Kidney epithelial cell (primary cell): ENCODE data around the gene ATP11A. TPM values are rescaled to one million over a fixed set of nuclear protein-coding genes. Genes with fewer than 3 reads are reported as not detected.

Experiments
- DNase-seq: peaks from one replicate; pipeline ENCODE4 v3.0.0-alpha.2; 2010; ENCODE audit warnings: low read depth
- H3K27me3 ChIP-seq: 2 replicates; pipeline ENCODE4 v1.6.0; 2011; ENCODE audit warnings: low read length; ENCODE audit not compliant: control insufficient read depth, insufficient read depth
- H3K36me3 ChIP-seq: 2 replicates; pipeline ENCODE4 v1.5.1; 2011; ENCODE audit warnings: low read length; ENCODE audit not compliant: control insufficient read depth, insufficient read depth
- H3K4me3 ChIP-seq: 2 replicates; pipeline ENCODE4 v1.5.1; 2011; ENCODE audit warnings: low read depth, mild to moderate bottlenecking, control low read depth, low read length
- total RNA-seq: library from RNA; depleted of rRNA; stranded (reverse); fragments of >200 nt; gene quantifications from 2 replicates; pipeline ENCODE4 v1.2.3, GENCODE V29; 2015
- TF ChIP-seq, protein P1 (sequence below): IDR thresholded peaks from 2 replicates; pipeline ENCODE4 v1.5.1; 2011; ENCODE audit warnings: mild to moderate bottlenecking, moderate library complexity, low read length, control low read depth, inconsistent platforms; ENCODE audit not compliant: insufficient read depth, poor library complexity, severe bottlenecking

Gene ATP11A
- total RNA-seq, 1 donor from 2014 or later, result 31.5 TPM

DNA sequence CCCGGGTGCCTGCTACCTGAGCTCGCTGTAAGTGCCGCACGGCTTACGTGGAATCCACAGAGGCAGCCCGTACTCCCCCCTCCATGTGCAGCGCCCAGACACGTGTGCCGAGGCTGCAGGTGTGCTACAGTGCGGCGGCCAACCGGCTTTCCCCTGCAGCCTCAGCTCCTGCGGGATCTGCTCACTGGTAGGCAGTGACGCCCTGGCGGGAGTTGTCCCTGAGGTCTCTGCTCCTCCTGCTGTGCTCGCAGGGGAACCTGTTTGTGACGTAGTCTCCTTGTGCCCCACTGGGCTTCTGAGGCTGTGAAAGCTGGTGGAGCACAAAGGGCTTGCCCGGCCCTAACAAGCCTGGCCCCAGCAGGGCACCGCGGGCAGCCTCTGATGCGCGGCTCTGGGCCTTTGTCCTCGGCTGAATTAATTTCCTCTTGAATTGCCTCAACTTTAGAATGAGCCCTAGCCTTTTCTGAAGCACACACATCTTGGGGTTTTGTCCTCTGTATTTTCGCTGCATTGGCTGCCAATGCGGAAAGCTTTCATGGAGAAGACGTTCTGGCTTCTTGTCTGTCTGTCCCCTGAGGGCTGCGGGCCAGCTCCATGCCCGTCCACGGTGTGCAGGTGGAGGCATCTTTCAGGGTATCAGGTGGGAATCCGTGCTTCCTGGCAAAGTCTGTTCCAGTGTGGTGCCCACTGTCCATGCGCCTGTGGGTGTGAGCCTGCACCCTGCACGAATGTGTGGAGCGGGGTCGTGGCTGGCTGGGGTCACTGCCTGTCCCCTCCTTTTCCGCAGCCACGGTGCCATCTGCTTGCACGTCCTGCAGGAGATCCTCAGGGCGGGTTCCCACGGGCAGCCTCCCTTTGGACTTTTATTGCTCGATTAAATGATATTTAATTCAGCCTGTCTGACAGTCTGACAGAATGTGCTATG, 201.9 kb downstream of the ATP11A start:
- DNase-seq, result no peak
- H3K4me3 ChIP-seq, result no peak overlapping the region
- H3K36me3 ChIP-seq, result no peaks in the 10 kb centered on the region
- TF ChIP-seq, protein P1, sequence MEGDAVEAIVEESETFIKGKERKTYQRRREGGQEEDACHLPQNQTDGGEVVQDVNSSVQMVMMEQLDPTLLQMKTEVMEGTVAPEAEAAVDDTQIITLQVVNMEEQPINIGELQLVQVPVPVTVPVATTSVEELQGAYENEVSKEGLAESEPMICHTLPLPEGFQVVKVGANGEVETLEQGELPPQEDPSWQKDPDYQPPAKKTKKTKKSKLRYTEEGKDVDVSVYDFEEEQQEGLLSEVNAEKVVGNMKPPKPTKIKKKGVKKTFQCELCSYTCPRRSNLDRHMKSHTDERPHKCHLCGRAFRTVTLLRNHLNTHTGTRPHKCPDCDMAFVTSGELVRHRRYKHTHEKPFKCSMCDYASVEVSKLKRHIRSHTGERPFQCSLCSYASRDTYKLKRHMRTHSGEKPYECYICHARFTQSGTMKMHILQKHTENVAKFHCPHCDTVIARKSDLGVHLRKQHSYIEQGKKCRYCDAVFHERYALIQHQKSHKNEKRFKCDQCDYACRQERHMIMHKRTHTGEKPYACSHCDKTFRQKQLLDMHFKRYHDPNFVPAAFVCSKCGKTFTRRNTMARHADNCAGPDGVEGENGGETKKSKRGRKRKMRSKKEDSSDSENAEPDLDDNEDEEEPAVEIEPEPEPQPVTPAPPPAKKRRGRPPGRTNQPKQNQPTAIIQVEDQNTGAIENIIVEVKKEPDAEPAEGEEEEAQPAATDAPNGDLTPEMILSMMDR, result no peak
- H3K27me3 ChIP-seq, result no peaks in the 10 kb centered on the region

DNA sequence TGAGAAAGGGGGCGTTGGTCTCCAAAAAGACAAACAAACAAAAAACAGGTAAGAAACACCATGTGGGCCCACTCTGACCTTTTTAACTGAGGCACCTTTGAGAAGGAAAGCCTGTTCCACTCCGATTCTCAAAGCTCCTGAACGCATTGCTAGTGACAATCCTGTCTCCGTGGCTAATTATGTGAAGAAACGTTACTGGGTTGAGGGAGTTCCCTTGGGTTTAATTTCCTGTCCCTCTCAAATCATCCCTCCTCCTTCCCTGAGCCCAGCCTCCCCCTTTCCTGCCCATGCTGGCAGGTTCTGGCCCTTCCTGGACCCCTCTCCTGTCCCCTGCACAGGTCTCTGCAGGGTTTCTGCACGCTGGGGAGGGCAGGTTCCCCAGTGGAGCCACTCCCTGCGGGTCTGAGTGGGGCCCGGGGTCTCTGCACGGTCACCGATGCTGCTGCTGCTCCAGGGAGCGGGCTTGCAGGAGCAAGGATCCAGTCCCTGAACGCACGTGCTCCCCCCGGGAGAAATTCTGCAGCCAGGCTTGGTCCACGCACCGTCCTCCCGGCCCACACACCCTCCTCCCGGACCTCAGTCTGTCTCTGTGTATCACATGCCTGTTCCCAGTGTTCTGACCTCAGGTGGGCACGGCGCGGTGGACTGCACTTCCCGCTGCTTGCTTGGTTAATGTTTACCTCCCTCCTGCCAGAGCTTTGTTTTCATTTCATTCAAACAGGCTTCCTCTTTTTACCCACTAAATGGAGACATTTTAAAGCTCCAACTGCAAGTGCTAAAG, 202.8 kb downstream of the ATP11A start:
- peak; percentile 65 for DNase-seq
- H3K27me3 ChIP-seq, result no peaks in the 10 kb centered on the region
- H3K36me3 ChIP-seq, result no peaks in the 10 kb centered on the region
- H3K4me3 ChIP-seq, result no peak overlapping the region
- TF ChIP-seq, protein P1, result no peak

DNA sequence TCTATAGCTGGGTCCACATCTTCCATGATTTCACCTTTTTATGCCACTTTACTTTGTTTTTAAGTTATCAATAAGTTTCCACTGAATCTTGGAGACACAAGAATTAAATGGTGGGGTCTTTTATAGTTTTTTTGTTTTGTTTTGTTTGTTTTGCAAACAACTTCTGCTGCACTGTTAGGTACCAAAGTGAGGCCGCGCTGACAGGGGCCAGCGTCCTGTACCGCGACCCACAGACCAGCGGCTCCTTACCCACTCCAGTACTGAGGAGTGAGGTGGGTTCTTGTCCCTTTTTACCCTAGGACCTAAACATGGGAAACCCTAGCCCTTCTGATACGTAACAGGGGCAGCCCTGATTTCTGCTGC, 203.3 kb downstream of the ATP11A start:
- no peaks in the 10 kb centered on the region for H3K36me3 ChIP-seq
- DNase-seq, result no peak
- TF ChIP-seq, protein P1, result no peak
- H3K27me3 ChIP-seq, result no peaks in the 10 kb centered on the region
- no peak overlapping the region for H3K4me3 ChIP-seq

DNA sequence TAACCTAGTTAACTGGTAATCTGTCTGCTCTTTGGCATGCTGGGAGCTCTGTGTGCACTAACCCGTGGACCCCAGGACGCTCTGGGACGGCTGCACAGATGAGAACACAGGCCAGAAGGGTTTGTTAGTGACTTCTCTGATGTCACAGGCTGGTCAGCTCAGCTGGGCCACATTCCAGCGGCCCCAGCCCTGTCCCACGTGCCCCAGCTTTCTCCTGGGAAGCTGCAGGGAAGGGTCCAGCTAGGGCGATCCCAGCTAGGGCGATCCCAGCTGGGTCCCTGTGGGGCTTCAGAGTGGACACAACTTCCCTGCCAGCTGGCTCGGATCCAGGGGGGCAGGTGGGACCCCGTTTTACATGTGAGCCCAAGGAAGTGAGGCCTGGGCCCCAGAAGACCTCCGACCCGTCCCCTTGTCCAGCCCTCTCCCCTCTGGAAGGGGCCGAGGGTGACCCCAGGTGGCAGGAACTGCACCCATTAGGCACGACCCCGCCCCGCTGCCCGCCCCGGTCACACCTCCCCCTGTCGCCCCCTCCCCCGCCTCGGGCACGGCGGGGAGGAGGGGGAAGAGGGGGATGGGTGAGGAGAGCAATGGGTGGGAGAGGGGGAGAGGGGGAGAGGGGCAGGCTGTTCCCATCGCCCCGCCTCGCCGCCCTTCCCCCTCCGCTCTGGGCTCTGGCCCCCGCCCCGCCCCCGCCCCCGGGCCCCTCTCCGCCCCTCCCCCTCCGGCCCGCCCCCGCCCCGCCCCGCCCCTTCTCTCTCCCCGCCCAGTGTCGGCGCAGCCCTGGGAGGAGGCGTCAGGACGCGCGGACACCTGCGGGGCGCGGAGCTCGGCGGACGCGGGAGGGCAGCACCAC, 204.0 kb downstream of the ATP11A start:
- peak overlapping the region; percentile 57 for H3K4me3 ChIP-seq
- H3K36me3 ChIP-seq, result no peaks in the 10 kb centered on the region
- no peaks in the 10 kb centered on the region for H3K27me3 ChIP-seq
- TF ChIP-seq, protein P1, result no peak
- DNase-seq, result peak; percentile 53

DNA sequence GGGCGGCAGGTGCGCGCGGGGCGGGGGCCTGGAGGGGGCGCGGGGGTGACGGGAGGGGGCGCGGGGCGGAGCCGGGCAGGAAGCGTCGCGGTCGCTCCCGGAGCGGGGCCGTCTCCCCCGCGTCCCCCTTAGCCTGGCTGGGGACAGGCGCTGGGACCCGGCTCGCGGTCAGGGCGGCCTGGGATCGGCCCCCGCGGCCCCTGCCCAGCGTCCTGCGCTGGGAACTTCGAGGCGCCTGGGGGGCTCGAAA, 204.5 kb downstream of the ATP11A start:
- TF ChIP-seq, protein P1, result no peak
- Histone ChIP-seq H3K4me3 (peak overlapping the region; percentile 57), H3K27me3 (no peaks in the 10 kb centered on the region), H3K36me3 (no peaks in the 10 kb centered on the region)
- DNase-seq, result no peak
